K562 (cell line): ENCODE data around the gene ITGB3BP. TPM values are rescaled to one million over a fixed set of nuclear protein-coding genes. Genes with fewer than 3 reads are reported as not detected.

ENCODE experiments used
- BRCA1 ChIP-seq, 2 experiments: fragments of 450-650 bp in 1 of 2; sonication (generic) in 1 of 2; formaldehyde crosslinking in 1 of 2; IDR thresholded peaks; 2 replicates each; pipeline versions ENCODE4 v1.5.0 to v1.6.1; 2017 to 2020; ENCODE audit warnings: mild to moderate bottlenecking in 1 of 2, missing genetic modification reagents in 1 of 2
- CHD4 ChIP-seq: fragments of 200-600 bp; sonication (generic); IDR thresholded peaks from 3 replicates; pipeline ENCODE4 v1.6.1; 2012; ENCODE audit warnings: low read depth, mild to moderate bottlenecking, mixed read lengths, low read length, inconsistent platforms; ENCODE audit not compliant: insufficient read depth, insufficient replicate concordance, poor library complexity, severe bottlenecking
- CREB1 ChIP-seq, 2 experiments: sonication (generic) in 1 of 2; formaldehyde crosslinking in 1 of 2; IDR thresholded peaks; 2 replicates each; pipeline versions ENCODE4 v1.6.1 to v1.8.0; 2012 to 2022; ENCODE audit warnings: inconsistent platforms in 1 of 2, mild to moderate bottlenecking in 1 of 2, missing genetic modification reagents in 1 of 2, moderate library complexity in 1 of 2
- GABPB2 ChIP-seq: fragments of 250-450 bp; sonication (Bioruptor Pico); conservative IDR thresholded peaks from 2 replicates; pipeline ENCODE4 v1.5.1; 2021; ENCODE audit warnings: mild to moderate bottlenecking
- HIVEP1 ChIP-seq: fragments of 250-450 bp; sonication (Bioruptor Pico); IDR thresholded peaks from 2 replicates; pipeline ENCODE4 v1.4.0; 2020; ENCODE audit warnings: mild to moderate bottlenecking
- HNRNPLL ChIP-seq: fragments of 200-400 bp; formaldehyde crosslinking; IDR thresholded peaks from 2 replicates; pipeline ENCODE4 v1.6.1; 2017; ENCODE audit warnings: low read length, low read depth, mild to moderate bottlenecking; ENCODE audit not compliant: poor library complexity, severe bottlenecking
- HOXB6 ChIP-seq: fragments of 250-450 bp; sonication (Bioruptor Pico); IDR thresholded peaks from 2 replicates; pipeline ENCODE4 v1.5.1; 2022; ENCODE audit warnings: mild to moderate bottlenecking, borderline replicate concordance
- MLX ChIP-seq, 2 experiments: fragments of 450-650 bp in 1 of 2; sonication (generic) in 1 of 2; formaldehyde crosslinking; conservative IDR thresholded peaks; 2 replicates each; pipeline versions ENCODE4 v1.4.0 to v1.8.1; 2020 to 2022; ENCODE audit warnings: mild to moderate bottlenecking in 1 of 2, missing genetic modification reagents in 1 of 2
- NR2F6 ChIP-seq: fragments of 450-650 bp; formaldehyde crosslinking; IDR thresholded peaks from 2 replicates; pipeline ENCODE4 v1.4.0; 2020; ENCODE audit warnings: mild to moderate bottlenecking
- PCBP1 ChIP-seq: fragments of 200-400 bp; formaldehyde crosslinking; IDR thresholded peaks from 2 replicates; pipeline ENCODE4 v1.6.1; 2018; ENCODE audit warnings: mild to moderate bottlenecking, low read depth, low read length; ENCODE audit not compliant: poor library complexity, severe bottlenecking
- POLR2H ChIP-seq: IDR thresholded peaks from 2 replicates; pipeline ENCODE4 v1.6.1; 2016; ENCODE audit warnings: missing genetic modification characterization, low read depth, mild to moderate bottlenecking, control low read depth, missing compliant biosample characterization, moderate library complexity
- PYGO2 ChIP-seq: fragments of 450-650 bp; IDR thresholded peaks from 2 replicates; pipeline ENCODE4 v1.6.1; 2016; ENCODE audit warnings: mild to moderate bottlenecking, missing genetic modification characterization, moderate library complexity, missing compliant biosample characterization
- ZBTB49 ChIP-seq: sonication (generic); formaldehyde crosslinking; IDR thresholded peaks from 2 replicates; pipeline ENCODE4 v1.8.0; 2022; ENCODE audit warnings: missing genetic modification reagents, mild to moderate bottlenecking, borderline replicate concordance
- ZBTB7A ChIP-seq: IDR thresholded peaks from 2 replicates; pipeline ENCODE4 v1.6.1; 2011; ENCODE audit warnings: low read depth, mild to moderate bottlenecking, low read length, moderate library complexity, borderline replicate concordance; ENCODE audit not compliant: control insufficient read depth
- ZFP1 ChIP-seq: fragments of 450-650 bp; formaldehyde crosslinking; IDR thresholded peaks from 2 replicates; pipeline ENCODE4 v1.4.0; 2020; ENCODE audit warnings: mild to moderate bottlenecking, mixed read lengths
- ZNF239 ChIP-seq: fragments of 250-450 bp; sonication (Bioruptor Pico); IDR thresholded peaks from 2 replicates; pipeline ENCODE4 v1.4.0; 2020; ENCODE audit warnings: mild to moderate bottlenecking
- ZNF764 ChIP-seq: fragments of 250-450 bp; sonication (Bioruptor Pico); IDR thresholded peaks from 2 replicates; pipeline ENCODE4 v1.4.0; 2020; ENCODE audit warnings: low read depth, mild to moderate bottlenecking, moderate library complexity
- polyA plus RNA-seq, 8 experiments: library from polyadenylated mRNA; depleted of rRNA in 4 of 8; stranded (reverse) in 5 of 8; unstranded in 3 of 8; fragments of >200 nt; fragmentation: Nextera tagmentation in 2 of 8; fragmentation: Illumina TruSeq in 1 of 8; extraction: Ambion mirVana in 2 of 8; extraction: Trizol in 1 of 8; gene quantifications; 2 replicates each; pipeline versions ENCODE4 v1.2.1 to v1.2.3, GENCODE V29; 2011 to 2014; ENCODE audit warnings: inconsistent platforms in 1 of 8, missing spikeins in 1 of 8
- total RNA-seq, 7 experiments: library from RNA; depleted of rRNA in 6 of 7; stranded (reverse); fragments of >200 nt in 6 of 7; fragmentation: Illumina TruSeq in 2 of 7; extraction: Trizol in 2 of 7; gene quantifications; 2 replicates each; pipeline versions ENCODE4 v1.2.1 to v1.2.3, GENCODE V29; 2011 to 2021; ENCODE audit warnings: low replicate concordance in 1 of 7
- TF ChIP-seq, protein P1 (sequence below): fragments of 250-450 bp; sonication (Bioruptor Pico); IDR thresholded peaks from 2 replicates; pipeline ENCODE4 v1.5.0; 2020; ENCODE audit warnings: mild to moderate bottlenecking, borderline replicate concordance
- TF ChIP-seq, protein P2 (sequence below): fragments of 450-650 bp; formaldehyde crosslinking; IDR thresholded peaks from 2 replicates; pipeline ENCODE4 v1.4.0; 2020; ENCODE audit warnings: mild to moderate bottlenecking

Gene ITGB3BP
- total and polyA plus RNA-seq, 9 of the 15 experiments (the other 6 are each of a cell fraction or from before 2014, with no cell fraction given): 62.8 to 151 (median 110) TPM

DNA sequence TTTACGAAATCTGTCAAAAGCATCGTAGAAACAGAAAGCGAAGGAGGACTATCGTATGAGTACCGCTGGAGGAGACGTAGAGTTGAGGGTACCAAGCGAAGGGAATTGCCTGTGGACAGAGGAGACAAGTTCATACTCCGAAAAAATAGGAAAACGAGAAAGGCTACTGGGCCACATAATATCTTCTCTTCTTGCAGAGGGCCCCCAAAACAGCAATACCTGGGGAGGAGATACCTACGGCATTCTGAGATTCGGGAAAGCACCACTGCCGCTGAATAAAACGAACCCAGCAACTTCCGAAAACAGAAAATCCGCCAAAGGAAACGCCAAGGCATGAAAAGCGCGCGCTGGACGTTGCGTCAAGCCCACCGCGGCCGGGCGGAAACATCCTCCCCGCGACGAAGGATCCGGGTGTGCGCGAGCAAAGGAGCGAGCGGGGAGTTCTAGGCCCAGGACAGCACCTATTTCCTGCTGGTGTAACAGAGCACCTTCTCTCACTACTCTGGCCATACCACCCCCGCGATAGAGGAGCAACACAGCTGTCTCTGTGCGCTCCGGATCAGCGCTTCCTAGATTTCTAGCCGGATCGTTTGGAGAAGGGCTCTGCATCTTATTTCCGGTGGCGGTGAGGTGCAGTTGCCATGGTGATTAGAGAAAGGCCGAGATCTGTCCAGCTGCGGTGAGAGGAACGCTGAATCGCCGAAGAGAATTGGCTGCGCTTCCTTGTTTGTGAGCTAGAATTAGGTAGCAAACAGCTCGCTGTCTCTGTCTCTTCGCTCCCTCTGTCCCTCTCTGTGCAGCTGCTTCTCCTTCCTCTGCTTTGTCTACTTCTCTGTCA is at the start of gene ITGB3BP, which contains the start of gene EFCAB7 (continued):
- TF ChIP-seq CREB1 (IDR thresholded peaks at IDR 0.05): peak; percentile 72
- peak; percentile 75 for TF ChIP-seq CREB1 (CRISPR knock-in tag; IDR thresholded peaks at IDR 0.05)
- TF ChIP-seq ZFP1 (CRISPR knock-in tag): no peak
- TF ChIP-seq PYGO2 (tag): no peak
- 0 out of 2 replicates have a peak, but pooled peaks have one; percentile 44 for TF ChIP-seq HIVEP1
- TF ChIP-seq CHD4: no peak
- TF ChIP-seq POLR2H: peak; percentile 79
- TF ChIP-seq HNRNPLL: peak; percentile 93
- TF ChIP-seq ZNF239 (CRISPR knock-in tag): no peak
- TF ChIP-seq MLX (CRISPR knock-in tag; conservative IDR thresholded peaks at IDR 0.05): no peak
- 0 out of 2 replicates have a peak, but pooled peaks have one; percentile 18 for TF ChIP-seq ZNF764 (CRISPR knock-in tag)
- TF ChIP-seq, protein P1, sequence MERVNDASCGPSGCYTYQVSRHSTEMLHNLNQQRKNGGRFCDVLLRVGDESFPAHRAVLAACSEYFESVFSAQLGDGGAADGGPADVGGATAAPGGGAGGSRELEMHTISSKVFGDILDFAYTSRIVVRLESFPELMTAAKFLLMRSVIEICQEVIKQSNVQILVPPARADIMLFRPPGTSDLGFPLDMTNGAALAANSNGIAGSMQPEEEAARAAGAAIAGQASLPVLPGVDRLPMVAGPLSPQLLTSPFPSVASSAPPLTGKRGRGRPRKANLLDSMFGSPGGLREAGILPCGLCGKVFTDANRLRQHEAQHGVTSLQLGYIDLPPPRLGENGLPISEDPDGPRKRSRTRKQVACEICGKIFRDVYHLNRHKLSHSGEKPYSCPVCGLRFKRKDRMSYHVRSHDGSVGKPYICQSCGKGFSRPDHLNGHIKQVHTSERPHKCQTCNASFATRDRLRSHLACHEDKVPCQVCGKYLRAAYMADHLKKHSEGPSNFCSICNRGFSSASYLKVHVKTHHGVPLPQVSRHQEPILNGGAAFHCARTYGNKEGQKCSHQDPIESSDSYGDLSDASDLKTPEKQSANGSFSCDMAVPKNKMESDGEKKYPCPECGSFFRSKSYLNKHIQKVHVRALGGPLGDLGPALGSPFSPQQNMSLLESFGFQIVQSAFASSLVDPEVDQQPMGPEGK: no peak
- 0 out of 2 replicates have a peak, but pooled peaks have one; percentile 53 for TF ChIP-seq ZBTB49 (CRISPR knock-in tag)
- TF ChIP-seq BRCA1 (IDR thresholded peaks at IDR 0.05): no peak
- no peak for TF ChIP-seq BRCA1 (CRISPR knock-in tag; IDR thresholded peaks at IDR 0.05)
- TF ChIP-seq ZBTB7A: no peak
- no peak for TF ChIP-seq HOXB6 (CRISPR knock-in tag)
- TF ChIP-seq NR2F6: no peak
- TF ChIP-seq PCBP1: no peak
- no peak for TF ChIP-seq GABPB2 (CRISPR knock-in tag)
- TF ChIP-seq, protein P2, sequence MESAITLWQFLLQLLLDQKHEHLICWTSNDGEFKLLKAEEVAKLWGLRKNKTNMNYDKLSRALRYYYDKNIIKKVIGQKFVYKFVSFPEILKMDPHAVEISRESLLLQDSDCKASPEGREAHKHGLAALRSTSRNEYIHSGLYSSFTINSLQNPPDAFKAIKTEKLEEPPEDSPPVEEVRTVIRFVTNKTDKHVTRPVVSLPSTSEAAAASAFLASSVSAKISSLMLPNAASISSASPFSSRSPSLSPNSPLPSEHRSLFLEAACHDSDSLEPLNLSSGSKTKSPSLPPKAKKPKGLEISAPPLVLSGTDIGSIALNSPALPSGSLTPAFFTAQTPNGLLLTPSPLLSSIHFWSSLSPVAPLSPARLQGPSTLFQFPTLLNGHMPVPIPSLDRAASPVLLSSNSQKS (CRISPR knock-in tag): no peak
